ENCODE data around the gene SH3BP5L.

Gene SH3BP5L

DNA sequence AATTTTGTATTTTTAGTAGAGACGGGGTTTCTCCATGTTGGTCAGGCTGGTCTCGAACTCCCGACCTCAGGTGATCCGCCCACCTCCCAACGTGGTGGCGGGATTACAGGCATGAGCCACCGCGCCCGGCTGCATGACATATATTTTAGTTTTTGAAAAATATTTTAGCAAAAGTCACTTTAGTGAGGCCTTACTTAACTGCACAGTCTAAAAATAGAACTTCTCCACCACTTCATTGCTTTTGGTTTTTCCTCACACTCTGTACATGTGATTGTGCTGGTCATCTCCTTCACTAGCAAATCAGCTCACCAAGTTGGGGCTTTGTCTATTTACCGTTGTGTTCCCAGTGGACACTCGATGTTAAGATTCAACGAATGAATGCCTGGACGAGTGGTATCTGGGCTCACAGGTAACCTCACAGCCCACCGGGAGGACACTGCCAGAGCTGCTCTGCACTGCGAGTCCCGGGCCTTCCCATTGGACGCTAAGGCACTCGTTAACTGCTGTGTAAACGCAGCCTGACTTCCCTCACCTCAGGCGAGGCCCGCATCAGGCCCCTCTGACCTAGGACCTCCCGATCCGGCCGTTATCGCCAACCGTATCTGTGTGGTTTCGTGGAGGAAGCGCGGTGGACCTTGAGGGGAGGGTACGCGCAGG, 47.2 kb upstream of the SH3BP5L start:
- Histone ChIP-seq H4K8ac (ENCODE audit: low read depth, low read length) (no peak overlapping the region), H3K79me1 (ENCODE audit: low read depth, low read length) (no peaks in the 10 kb centered on the region), H2AFZ (ENCODE audit: low read length) (peak overlapping the region; percentile 93), H3K9ac (ENCODE audit: low read depth, low read length, poor library complexity) (peak overlapping the region; percentile 82), H3K23ac (ENCODE audit: low read depth, low read length, poor library complexity) (peak overlapping the region; percentile 13), H3K9me3 (replicated peaks in 1 of 2; ENCODE audit: control insufficient read depth in 2 of 2, insufficient read depth in 1 of 2, low read depth in 1 of 2, low read length in 2 of 2) (no peaks in the 10 kb centered on the region), H2BK120ac (ENCODE audit: low read depth, low read length) (no peak overlapping the region), H3K4me3 (ENCODE audit: low read length in 2 of 2) (peak overlapping the region; percentile 73 to 89), H3K4me1 (ENCODE audit: control insufficient read depth in 2 of 2, insufficient read depth in 1 of 2, low read depth in 1 of 2, low read length in 2 of 2) (no peaks in the 10 kb centered on the region), H4K91ac (ENCODE audit: low read depth, low read length, poor library complexity) (no peak overlapping the region), H3K4ac (ENCODE audit: low read length) (no peak overlapping the region), H3K27ac (replicated peaks; ENCODE audit: low read length) (peak overlapping the region; percentile 91), H3K18ac (ENCODE audit: low read length) (peak overlapping the region; percentile 53), H2AK5ac (ENCODE audit: low read depth, low read length) (no peak overlapping the region), H3K14ac (ENCODE audit: low read length) (no peak overlapping the region), H3K36me3 (replicated peaks in 1 of 2; ENCODE audit: control insufficient read depth in 2 of 2, insufficient read depth in 2 of 2, low read length in 2 of 2) (no peaks in the 10 kb centered on the region), H2BK15ac (ENCODE audit: low read length) (no peak overlapping the region), H3K27me3 (ENCODE audit: control insufficient read depth in 3 of 3, insufficient read depth in 3 of 3, low read depth in 1 of 3, low read length in 3 of 3) (no peaks in the 10 kb centered on the region), H2BK12ac (ENCODE audit: low read length) (no peak overlapping the region), H2BK5ac (ENCODE audit: low read length) (peak overlapping the region; percentile 14), H3K4me2 (ENCODE audit: insufficient read depth, low read length, poor library complexity, severe bottlenecking) (peak overlapping the region; percentile 41)
- no CpG with 5 or more reads among the region's 31 CpGs for WGBS, 2 donors (ENCODE audit: extremely low coverage in 2 of 2, insufficient read length in 2 of 2, insufficient replicate concordance in 1 of 2)
- peak; percentile 68 for DNase-seq (ENCODE audit: low spot score)

DNA sequence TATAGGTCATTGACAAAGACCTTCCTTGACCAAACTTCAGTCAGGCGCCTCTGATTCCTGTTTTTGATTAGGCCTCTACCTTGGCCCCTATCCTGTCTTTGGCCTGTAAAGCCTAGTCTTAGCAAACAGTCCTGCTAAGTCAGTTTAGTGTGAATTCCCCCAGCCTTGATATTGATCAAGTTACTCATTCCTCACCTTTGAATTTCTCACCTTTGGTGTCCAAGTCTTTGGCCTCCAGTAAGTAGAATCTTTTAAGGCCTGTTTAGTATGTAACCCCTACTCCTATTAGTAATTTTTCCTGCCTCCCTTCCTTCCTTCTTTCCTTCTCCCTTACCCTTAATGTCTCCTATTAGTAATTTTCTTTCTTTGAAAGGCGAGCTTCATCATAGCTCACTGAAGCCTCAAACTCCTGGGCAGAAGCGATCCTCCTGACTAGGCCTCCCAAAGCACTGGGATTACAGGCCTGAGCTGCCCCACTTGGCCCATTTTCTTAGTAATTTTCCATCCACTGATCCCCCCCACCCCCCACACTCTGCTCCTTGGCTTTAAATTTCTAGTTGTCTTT, 46.2 kb upstream of the SH3BP5L start:
- Histone ChIP-seq H4K8ac (ENCODE audit: low read depth, low read length) (no peak overlapping the region), H3K9me3 (replicated peaks in 1 of 2; ENCODE audit: control insufficient read depth in 2 of 2, insufficient read depth in 1 of 2, low read depth in 1 of 2, low read length in 2 of 2) (no peaks in the 10 kb centered on the region), H3K4me3 (ENCODE audit: low read length in 2 of 2) (peak overlapping the region in 1 of 2 donors; percentile 73), H3K36me3 (replicated peaks in 1 of 2; ENCODE audit: control insufficient read depth in 2 of 2, insufficient read depth in 2 of 2, low read length in 2 of 2) (no peaks in the 10 kb centered on the region), H3K4me2 (ENCODE audit: insufficient read depth, low read length, poor library complexity, severe bottlenecking) (no peak overlapping the region), H2AK5ac (ENCODE audit: low read depth, low read length) (no peak overlapping the region), H2BK12ac (ENCODE audit: low read length) (no peak overlapping the region), H4K91ac (ENCODE audit: low read depth, low read length, poor library complexity) (no peak overlapping the region), H3K18ac (ENCODE audit: low read length) (no peak overlapping the region), H3K23ac (ENCODE audit: low read depth, low read length, poor library complexity) (no peak overlapping the region), H3K4ac (ENCODE audit: low read length) (no peak overlapping the region), H3K27me3 (ENCODE audit: control insufficient read depth in 3 of 3, insufficient read depth in 3 of 3, low read depth in 1 of 3, low read length in 3 of 3) (no peaks in the 10 kb centered on the region), H3K27ac (replicated peaks; ENCODE audit: low read length) (no peak overlapping the region), H2BK15ac (ENCODE audit: low read length) (no peak overlapping the region), H2BK5ac (ENCODE audit: low read length) (no peak overlapping the region), H3K79me1 (ENCODE audit: low read depth, low read length) (no peaks in the 10 kb centered on the region), H3K14ac (ENCODE audit: low read length) (no peak overlapping the region), H2BK120ac (ENCODE audit: low read depth, low read length) (no peak overlapping the region), H3K4me1 (ENCODE audit: control insufficient read depth in 2 of 2, insufficient read depth in 1 of 2, low read depth in 1 of 2, low read length in 2 of 2) (no peaks in the 10 kb centered on the region), H2AFZ (ENCODE audit: low read length) (peak overlapping the region; percentile 93), H3K9ac (ENCODE audit: low read depth, low read length, poor library complexity) (no peak overlapping the region)
- whole genome bisulfite sequencing, 2 donors (ENCODE audit: extremely low coverage in 2 of 2, insufficient read length in 2 of 2, insufficient replicate concordance in 1 of 2) = no CpG with 5 or more reads among the region's 3 CpGs
- DNase-seq (ENCODE audit: low spot score) = no peak

DNA sequence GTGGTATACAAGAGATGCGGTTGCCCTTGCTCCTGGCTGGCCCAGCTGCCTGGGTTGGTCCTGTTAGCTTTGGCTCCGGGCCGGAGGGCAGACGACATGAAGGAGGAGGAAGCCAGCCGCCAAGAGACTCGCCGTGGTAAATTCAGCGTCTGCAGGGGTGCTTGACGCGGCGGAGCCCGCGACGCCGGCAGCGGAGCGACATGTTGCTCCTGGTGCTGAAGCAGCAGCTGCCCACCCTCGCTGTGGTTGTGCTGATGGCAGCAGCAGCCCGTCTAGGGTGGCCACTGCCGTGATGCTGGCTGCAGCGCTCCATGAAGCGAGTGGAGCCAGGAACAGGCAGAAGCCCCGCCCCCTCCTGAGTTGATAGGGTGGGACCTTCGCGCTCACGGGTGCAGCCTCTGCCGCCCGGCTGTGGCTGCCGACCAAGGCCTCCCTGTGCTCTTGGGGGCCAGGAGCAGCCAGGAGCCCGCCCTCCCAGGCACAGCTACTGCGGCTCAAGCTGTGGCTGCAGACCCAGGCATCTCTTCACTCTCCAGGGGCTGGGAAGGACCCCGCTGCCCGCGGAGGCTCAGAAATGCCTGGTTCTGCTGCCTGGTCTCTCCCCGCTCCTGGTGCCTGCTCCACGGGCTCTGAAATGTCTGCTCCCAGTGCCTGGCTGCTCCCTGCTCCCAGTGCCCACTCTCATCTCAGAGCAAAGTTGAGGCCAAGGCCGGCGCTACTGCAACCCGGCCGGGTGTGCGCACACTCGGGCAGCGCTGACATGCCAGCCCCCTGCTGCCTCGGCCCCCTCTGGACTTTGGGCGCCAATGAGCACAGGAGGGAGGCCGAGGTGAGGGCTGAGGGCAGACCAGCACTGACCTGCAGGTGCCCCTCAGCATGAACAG, 37.5 kb upstream of the SH3BP5L start:
- peak overlapping the region; percentile 78 for H3K4me2 ChIP-seq (ENCODE audit: insufficient read depth, low read length, poor library complexity, severe bottlenecking)
- peaks cover 0 to 45% (median 14%) of the 10 kb centered on the region in 3 experiments for H3K27me3 ChIP-seq (ENCODE audit: control insufficient read depth in 3 of 3, insufficient read depth in 3 of 3, low read depth in 1 of 3, low read length in 3 of 3)
- H3K36me3 ChIP-seq (replicated peaks in 1 of 2; ENCODE audit: control insufficient read depth in 2 of 2, insufficient read depth in 2 of 2, low read length in 2 of 2) = no peaks in the 10 kb centered on the region
- peak overlapping the region; percentile 45 for H2AK5ac ChIP-seq (ENCODE audit: low read depth, low read length)
- H3K18ac ChIP-seq (ENCODE audit: low read length) = peak overlapping the region; percentile 93
- H2BK120ac ChIP-seq (ENCODE audit: low read depth, low read length) = peak overlapping the region; percentile 53
- peaks cover 7 to 9% of the 10 kb centered on the region in 2 donors for H3K4me1 ChIP-seq (ENCODE audit: control insufficient read depth in 2 of 2, insufficient read depth in 1 of 2, low read depth in 1 of 2, low read length in 2 of 2)
- no peak overlapping the region for H3K27ac ChIP-seq (replicated peaks; ENCODE audit: low read length)
- peak overlapping the region; percentile 76 for H2BK15ac ChIP-seq (ENCODE audit: low read length)
- peak overlapping the region; percentile 83 for H3K9ac ChIP-seq (ENCODE audit: low read depth, low read length, poor library complexity)
- H2AFZ ChIP-seq (ENCODE audit: low read length) = peak overlapping the region; percentile 95
- peak overlapping the region; percentile 70 for H4K8ac ChIP-seq (ENCODE audit: low read depth, low read length)
- H3K23ac ChIP-seq (ENCODE audit: low read depth, low read length, poor library complexity) = peak overlapping the region; percentile 87
- DNase-seq (ENCODE audit: low spot score) = peak; percentile 70
- peak overlapping the region; percentile 51 to 85 for H3K4me3 ChIP-seq (ENCODE audit: low read length in 2 of 2)
- no peaks in the 10 kb centered on the region for H3K9me3 ChIP-seq (replicated peaks in 1 of 2; ENCODE audit: control insufficient read depth in 2 of 2, insufficient read depth in 1 of 2, low read depth in 1 of 2, low read length in 2 of 2)
- H2BK12ac ChIP-seq (ENCODE audit: low read length) = peak overlapping the region; percentile 24
- peak overlapping the region; percentile 78 for H3K4ac ChIP-seq (ENCODE audit: low read length)
- H3K14ac ChIP-seq (ENCODE audit: low read length) = peak overlapping the region; percentile 49
- no CpG with 5 or more reads among the region's 46 CpGs for WGBS, 2 donors (ENCODE audit: extremely low coverage in 2 of 2, insufficient read length in 2 of 2, insufficient replicate concordance in 1 of 2)
- no peak overlapping the region for H2BK5ac ChIP-seq (ENCODE audit: low read length)
- H3K79me1 ChIP-seq (ENCODE audit: low read depth, low read length) = no peaks in the 10 kb centered on the region
- H4K91ac ChIP-seq (ENCODE audit: low read depth, low read length, poor library complexity) = no peak overlapping the region

DNA sequence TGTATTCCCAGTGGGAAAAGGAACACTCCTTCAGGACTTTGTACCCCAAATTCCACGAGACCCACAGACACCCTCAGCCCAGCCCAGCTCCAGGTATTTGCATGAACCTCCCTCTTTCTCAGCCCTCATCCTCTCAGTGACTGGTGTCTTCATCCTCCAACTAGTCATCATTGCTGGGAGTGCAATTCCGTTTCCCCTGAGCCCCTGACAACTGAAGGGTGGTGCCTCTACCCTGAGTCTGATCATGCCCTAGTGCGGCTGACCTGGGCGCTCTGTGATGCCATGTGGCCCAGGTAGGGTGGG, 36.9 kb upstream of the SH3BP5L start:
- Histone ChIP-seq H3K27me3 (ENCODE audit: control insufficient read depth in 3 of 3, insufficient read depth in 3 of 3, low read depth in 1 of 3, low read length in 3 of 3) (peaks cover 0 to 45% (median 14%) of the 10 kb centered on the region in 3 experiments), H2BK15ac (ENCODE audit: low read length) (peak overlapping the region; percentile 1), H2BK12ac (ENCODE audit: low read length) (no peak overlapping the region), H3K4ac (ENCODE audit: low read length) (no peak overlapping the region), H2BK5ac (ENCODE audit: low read length) (no peak overlapping the region), H3K27ac (replicated peaks; ENCODE audit: low read length) (no peak overlapping the region), H4K8ac (ENCODE audit: low read depth, low read length) (peak overlapping the region; percentile 70), H4K91ac (ENCODE audit: low read depth, low read length, poor library complexity) (no peak overlapping the region), H3K9me3 (replicated peaks in 1 of 2; ENCODE audit: control insufficient read depth in 2 of 2, insufficient read depth in 1 of 2, low read depth in 1 of 2, low read length in 2 of 2) (no peaks in the 10 kb centered on the region), H2BK120ac (ENCODE audit: low read depth, low read length) (no peak overlapping the region), H3K14ac (ENCODE audit: low read length) (peak overlapping the region; percentile 43), H3K4me3 (ENCODE audit: low read length in 2 of 2) (peak overlapping the region; percentile 51 to 85), H2AFZ (ENCODE audit: low read length) (peak overlapping the region; percentile 95), H3K9ac (ENCODE audit: low read depth, low read length, poor library complexity) (peak overlapping the region; percentile 79), H3K23ac (ENCODE audit: low read depth, low read length, poor library complexity) (no peak overlapping the region), H3K18ac (ENCODE audit: low read length) (peak overlapping the region; percentile 86), H3K4me1 (ENCODE audit: control insufficient read depth in 2 of 2, insufficient read depth in 1 of 2, low read depth in 1 of 2, low read length in 2 of 2) (peaks cover 9 to 15% of the 10 kb centered on the region in 2 donors), H2AK5ac (ENCODE audit: low read depth, low read length) (no peak overlapping the region), H3K4me2 (ENCODE audit: insufficient read depth, low read length, poor library complexity, severe bottlenecking) (peak overlapping the region; percentile 78), H3K79me1 (ENCODE audit: low read depth, low read length) (peaks cover 4% of the 10 kb centered on the region), H3K36me3 (replicated peaks in 1 of 2; ENCODE audit: control insufficient read depth in 2 of 2, insufficient read depth in 2 of 2, low read length in 2 of 2) (no peaks in the 10 kb centered on the region)
- WGBS, 2 donors (ENCODE audit: extremely low coverage in 2 of 2, insufficient read length in 2 of 2, insufficient replicate concordance in 1 of 2) = no CpG with 5 or more reads among the region's 4 CpGs
- DNase-seq (ENCODE audit: low spot score) = no peak

Measured in neuronal stem cell (in vitro differentiated cells).